ENCODE measurements around the gene STK39. TPM values are rescaled to one million over a fixed set of nuclear protein-coding genes. Genes with fewer than 3 reads are reported as not detected.

STK39 gene
- total RNA-seq, 1 donor from 2014 or later, result 23.4 TPM

DNA sequence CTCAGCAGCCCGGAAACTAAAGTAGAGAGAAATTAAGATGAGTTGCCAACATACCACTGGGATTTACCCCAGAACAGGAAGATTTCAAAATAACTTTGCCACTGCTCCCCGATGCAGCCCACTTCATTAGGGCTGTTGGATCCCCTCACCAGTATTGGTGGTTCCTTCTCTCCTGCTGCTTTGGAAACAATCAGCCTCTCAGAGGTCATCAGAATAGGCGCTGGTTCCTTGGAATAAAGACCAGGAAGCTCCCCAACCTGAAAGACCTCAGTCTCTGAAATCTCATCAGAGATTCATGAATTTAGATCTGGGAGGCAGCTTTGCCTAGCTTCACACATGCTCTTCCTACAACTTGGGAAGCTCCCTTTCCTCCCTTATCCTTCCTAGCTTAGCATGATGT is 332.4 kb downstream of the STK39 start:
- DNase-seq, result no peak

DNA sequence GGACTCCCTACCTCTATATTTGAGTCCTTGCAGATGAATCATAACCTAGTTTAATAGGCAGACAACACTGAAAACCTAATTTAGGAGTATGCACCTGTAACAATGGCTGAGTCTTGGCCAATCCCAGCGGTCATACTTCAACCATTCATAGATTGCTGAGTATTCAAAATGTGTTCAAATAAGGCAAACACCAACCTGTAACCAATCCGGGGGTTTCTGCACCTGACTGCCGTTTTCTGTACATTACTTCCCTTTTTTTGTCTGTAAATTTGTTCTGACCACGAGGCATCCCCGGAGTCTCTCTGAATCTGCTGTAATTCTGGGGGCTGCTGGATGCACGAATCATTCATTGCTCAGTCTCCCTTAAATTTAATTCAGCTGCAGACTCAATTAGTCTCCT is 338.6 kb downstream of the STK39 start:
- no peak for DNase-seq

DNA sequence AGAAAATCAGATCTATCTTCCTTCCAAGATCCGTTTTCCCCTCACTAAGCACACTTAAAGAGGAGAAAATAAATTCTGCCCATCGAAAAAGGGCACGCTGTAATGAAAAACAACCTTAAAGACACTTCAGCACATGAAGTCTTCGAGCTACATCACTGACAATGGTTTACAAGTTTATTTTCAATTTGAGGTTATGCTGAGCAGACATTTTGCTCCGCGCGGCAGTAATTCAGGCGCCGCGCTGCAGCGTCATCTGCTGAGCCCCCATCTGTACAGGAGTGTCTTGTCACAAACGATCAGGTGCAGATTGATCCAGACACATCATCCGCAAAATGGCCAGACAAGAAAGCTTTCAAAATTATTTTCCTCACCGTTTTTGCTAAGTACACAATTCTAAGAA is 341.7 kb downstream of the STK39 start:
- DNase-seq, result no peak

Small RNAs within 50 kb of the gene (small RNA-seq; reads per million reads assigned to genes)
- gene AC067940.1 (ENCODE audit: low replicate concordance), result 0.09 reads per million

Other genes starting within 250 kb of the STK39 start
- 34.6 TPM for gene CERS6, start 208.7 kb upstream of the STK39 start, total RNA-seq

All from skin of body (tissue), 3 donors.